Activated CD4-positive, alpha-beta T cell treated with anti-CD3 and anti-CD28 coated beads, Interleukin-2, amount 50 U/mL, for 1 hour (primary cell): ENCODE measurements around the gene DCLK1.
"Not testable (repeated sequence)": the region's sequence is repeated elsewhere in the genome, so short reads cannot be mapped to it uniquely, and the experiment has no call there.

Experiments
- DNase-seq: peaks from one replicate; pipeline ENCODE4 v3.0.0-alpha.2; 2020

The DCLK1 gene

GRCh38 chr13:36031490-36031889 is 99.7 kb downstream of the DCLK1 start:
- no peak for DNase-seq

GRCh38 chr13:36030670-36031331 is 100.4 kb downstream of the DCLK1 start:
- no peak for DNase-seq

GRCh38 chr13:36029166-36029565 is 102.0 kb downstream of the DCLK1 start:
- no peak for DNase-seq

- no peak for DNase-seq
Measured at GRCh38 chr13:36028359-36029025, 102.7 kb downstream of the DCLK1 start.

GRCh38 chr13:36026531-36026930 is 104.7 kb downstream of the DCLK1 start:
- no peak for DNase-seq

GRCh38 chr13:36014763-36015162 is 116.4 kb downstream of the DCLK1 start:
- no peak for DNase-seq

- DNase-seq: no peak
Measured at GRCh38 chr13:36006894-36007675, 124.1 kb downstream of the DCLK1 start.

- no peak for DNase-seq
Measured at GRCh38 chr13:36006347-36006746, 124.8 kb downstream of the DCLK1 start.

GRCh38 chr13:36001561-36001960 is 129.6 kb downstream of the DCLK1 start:
- no peak for DNase-seq

GRCh38 chr13:36000028-36000427 is 131.2 kb downstream of the DCLK1 start:
- DNase-seq: no peak

- no peak for DNase-seq
Measured at GRCh38 chr13:35996360-35996759, 134.8 kb downstream of the DCLK1 start.

GRCh38 chr13:35995136-35995535 is 136.0 kb downstream of the DCLK1 start:
- no peak for DNase-seq

GRCh38 chr13:35994131-35994966 is 136.8 kb downstream of the DCLK1 start:
- DNase-seq: no peak

GRCh38 chr13:35993686-35994085 is 137.5 kb downstream of the DCLK1 start:
- no peak for DNase-seq

- no peak for DNase-seq
Measured at GRCh38 chr13:35992964-35993363, 138.2 kb downstream of the DCLK1 start.

GRCh38 chr13:35990196-35990595 is 141.0 kb downstream of the DCLK1 start:
- no peak for DNase-seq

GRCh38 chr13:35988648-35989081 is 142.5 kb downstream of the DCLK1 start:
- DNase-seq: no peak

GRCh38 chr13:35987572-35988513 is 143.3 kb downstream of the DCLK1 start:
- no peak for DNase-seq

GRCh38 chr13:35984776-35985453 is 146.3 kb downstream of the DCLK1 start:
- DNase-seq: no peak

GRCh38 chr13:35984287-35984686 is 146.9 kb downstream of the DCLK1 start:
- no peak for DNase-seq

GRCh38 chr13:35983703-35984102 is 147.5 kb downstream of the DCLK1 start:
- not testable (repeated sequence) for DNase-seq
